Measurements from ENCODE around the gene BCAR3.

GRCh38 chr1:93656491-93656890, 25.1 kb downstream of the BCAR3 start:
- TF ChIP-seq, protein P1, sequence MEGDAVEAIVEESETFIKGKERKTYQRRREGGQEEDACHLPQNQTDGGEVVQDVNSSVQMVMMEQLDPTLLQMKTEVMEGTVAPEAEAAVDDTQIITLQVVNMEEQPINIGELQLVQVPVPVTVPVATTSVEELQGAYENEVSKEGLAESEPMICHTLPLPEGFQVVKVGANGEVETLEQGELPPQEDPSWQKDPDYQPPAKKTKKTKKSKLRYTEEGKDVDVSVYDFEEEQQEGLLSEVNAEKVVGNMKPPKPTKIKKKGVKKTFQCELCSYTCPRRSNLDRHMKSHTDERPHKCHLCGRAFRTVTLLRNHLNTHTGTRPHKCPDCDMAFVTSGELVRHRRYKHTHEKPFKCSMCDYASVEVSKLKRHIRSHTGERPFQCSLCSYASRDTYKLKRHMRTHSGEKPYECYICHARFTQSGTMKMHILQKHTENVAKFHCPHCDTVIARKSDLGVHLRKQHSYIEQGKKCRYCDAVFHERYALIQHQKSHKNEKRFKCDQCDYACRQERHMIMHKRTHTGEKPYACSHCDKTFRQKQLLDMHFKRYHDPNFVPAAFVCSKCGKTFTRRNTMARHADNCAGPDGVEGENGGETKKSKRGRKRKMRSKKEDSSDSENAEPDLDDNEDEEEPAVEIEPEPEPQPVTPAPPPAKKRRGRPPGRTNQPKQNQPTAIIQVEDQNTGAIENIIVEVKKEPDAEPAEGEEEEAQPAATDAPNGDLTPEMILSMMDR (IDR thresholded peaks at IDR 0.05) = no peak
- TF ChIP-seq POLR2A (IDR thresholded peaks at IDR 0.05) = no peak

All from prostate gland (tissue), 2 donors.